IMR-90 (cell line): ENCODE measurements around the gene HOXB9.
A peak's percentile ranks its signal among the peaks of the same experiment; 100 is the strongest.

Experiments
- BHLHE40 ChIP-seq: fragments of 150-350 bp; IDR thresholded peaks from 2 replicates; pipeline ENCODE4 v1.6.1; 2016; ENCODE audit warnings: mild to moderate bottlenecking, low read depth, low read length
- CTCF ChIP-seq: conservative IDR thresholded peaks from 2 replicates; pipeline ENCODE4 v1.5.1; 2012; ENCODE audit warnings: mild to moderate bottlenecking, low read depth, low read length, improper control_type of control experiment
- MAZ ChIP-seq: IDR thresholded peaks from 2 replicates; pipeline ENCODE4 v1.6.1; 2012; ENCODE audit warnings: low read depth, mild to moderate bottlenecking, low read length, improper control_type of control experiment, moderate library complexity, borderline replicate concordance
- MXI1 ChIP-seq: IDR thresholded peaks from 2 replicates; pipeline ENCODE4 v1.6.1; 2012; ENCODE audit warnings: low read depth, mild to moderate bottlenecking, low read length, moderate library complexity, borderline replicate concordance
- POLR2A ChIP-seq: IDR thresholded peaks from 2 replicates; pipeline ENCODE4 v1.6.1; 2012; ENCODE audit warnings: mild to moderate bottlenecking, low read depth, low read length
- RAD21 ChIP-seq: IDR thresholded peaks from 2 replicates; pipeline ENCODE4 v1.6.1; 2012; ENCODE audit warnings: low read length, improper control_type of control experiment
- RCOR1 ChIP-seq: IDR thresholded peaks from 2 replicates; pipeline ENCODE4 v1.6.1; 2012; ENCODE audit warnings: mild to moderate bottlenecking, low read length, improper control_type of control experiment; ENCODE audit not compliant: insufficient replicate concordance
- SMC3 ChIP-seq: fragments of 150-350 bp; IDR thresholded peaks from 2 replicates; pipeline ENCODE4 v1.6.1; 2016; ENCODE audit warnings: low read depth, mild to moderate bottlenecking, antibody characterized with exemption, low read length, moderate library complexity

- TF ChIP-seq POLR2A = no peak
- TF ChIP-seq RAD21 = no peak
- TF ChIP-seq CTCF = no peak
- TF ChIP-seq RCOR1 = no peak
- TF ChIP-seq BHLHE40 = peak; percentile 55
- no peak for TF ChIP-seq MXI1
- TF ChIP-seq MAZ = no peak
- TF ChIP-seq SMC3 = no peak
Measured at GRCh38 chr17:48637323-48638260, 11.4 kb upstream of the HOXB9 start.
